Vagina (tissue), 2 donors: ENCODE measurements around the gene ZNF14.

ENCODE experiments used
- POLR2A ChIP-seq, 2 donors: fragments of 450-650 bp; IDR thresholded peaks; one replicate each; pipeline ENCODE4 v1.6.1; 2017; ENCODE audit warnings: antibody characterized with exemption in 2 of 2, mild to moderate bottlenecking in 2 of 2, moderate library complexity in 2 of 2
- POLR2AphosphoS5 ChIP-seq, 2 donors: sonication (generic); formaldehyde crosslinking; IDR thresholded peaks; one replicate each; pipeline ENCODE4 v1.9.0; 2017; ENCODE audit warnings: antibody characterized with exemption in 2 of 2, mild to moderate bottlenecking in 2 of 2, low read depth in 1 of 2; ENCODE audit not compliant: insufficient read depth in 1 of 2
- TF ChIP-seq, protein P1 (sequence below), 3 experiments: fragments of 450-650 bp in 2 of 3; fragments of 200-600 bp in 1 of 3; sonication (generic) in 1 of 3; IDR thresholded peaks; one replicate each; pipeline ENCODE4 v1.5.1; 2017 to 2019; ENCODE audit warnings: antibody characterized with exemption in 3 of 3, mild to moderate bottlenecking in 2 of 3, moderate library complexity in 2 of 3

DNA sequence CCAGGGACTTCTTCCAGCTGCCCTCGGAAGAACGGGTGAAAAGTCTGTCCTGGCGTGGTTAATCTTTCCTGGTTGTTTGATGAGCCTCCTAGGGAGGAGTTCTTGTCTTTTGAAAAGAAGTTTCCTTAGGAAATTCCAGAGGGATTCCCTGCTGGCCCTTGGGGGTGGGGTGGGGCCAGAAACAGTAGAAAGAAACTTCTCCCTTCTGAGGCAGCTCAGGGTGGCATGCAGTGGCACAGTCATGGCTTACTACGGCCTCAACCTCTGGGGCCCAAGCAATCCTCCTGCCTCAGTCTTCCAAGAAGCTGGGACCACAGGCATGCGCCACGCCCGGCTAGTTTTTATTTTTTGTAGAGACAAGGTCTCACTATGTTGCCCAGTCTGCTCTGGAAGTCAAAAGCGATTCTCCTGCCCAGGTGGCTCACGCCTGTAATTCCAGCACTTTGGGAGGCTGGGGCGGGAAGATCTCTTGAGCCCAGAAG is 62.8 kb downstream of the ZNF14 start:
- TF ChIP-seq, protein P1, sequence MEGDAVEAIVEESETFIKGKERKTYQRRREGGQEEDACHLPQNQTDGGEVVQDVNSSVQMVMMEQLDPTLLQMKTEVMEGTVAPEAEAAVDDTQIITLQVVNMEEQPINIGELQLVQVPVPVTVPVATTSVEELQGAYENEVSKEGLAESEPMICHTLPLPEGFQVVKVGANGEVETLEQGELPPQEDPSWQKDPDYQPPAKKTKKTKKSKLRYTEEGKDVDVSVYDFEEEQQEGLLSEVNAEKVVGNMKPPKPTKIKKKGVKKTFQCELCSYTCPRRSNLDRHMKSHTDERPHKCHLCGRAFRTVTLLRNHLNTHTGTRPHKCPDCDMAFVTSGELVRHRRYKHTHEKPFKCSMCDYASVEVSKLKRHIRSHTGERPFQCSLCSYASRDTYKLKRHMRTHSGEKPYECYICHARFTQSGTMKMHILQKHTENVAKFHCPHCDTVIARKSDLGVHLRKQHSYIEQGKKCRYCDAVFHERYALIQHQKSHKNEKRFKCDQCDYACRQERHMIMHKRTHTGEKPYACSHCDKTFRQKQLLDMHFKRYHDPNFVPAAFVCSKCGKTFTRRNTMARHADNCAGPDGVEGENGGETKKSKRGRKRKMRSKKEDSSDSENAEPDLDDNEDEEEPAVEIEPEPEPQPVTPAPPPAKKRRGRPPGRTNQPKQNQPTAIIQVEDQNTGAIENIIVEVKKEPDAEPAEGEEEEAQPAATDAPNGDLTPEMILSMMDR (IDR thresholded peaks at IDR 0.05), result no peak
- TF ChIP-seq POLR2A (IDR thresholded peaks at IDR 0.05) (no peak), POLR2AphosphoS5 (IDR thresholded peaks at IDR 0.05; ENCODE audit: insufficient read depth in 1 of 2, low read depth in 1 of 2) (no peak)
